Mesothelial cell of epicardium (in vitro differentiated cells): ENCODE data around the gene PPP3R1. TPM values are rescaled to one million over a fixed set of nuclear protein-coding genes. Genes with fewer than 3 reads are reported as not detected.

Source experiments
- DNase-seq, 2 experiments: peaks; one replicate each; pipeline ENCODE4 v3.0.0; 2021; ENCODE audit warnings: low spot score in 2 of 2; ENCODE audit not compliant: unreplicated experiment in 2 of 2
- H3K27ac Mint-ChIP-seq: 2 replicates; pipeline ENCODE4 v1.8.0; 2021; ENCODE audit warnings: mixed read lengths
- H3K27me3 Mint-ChIP-seq: 2 replicates; pipeline ENCODE4 v1.8.0; 2021; ENCODE audit warnings: low read depth, mixed read lengths
- H3K36me3 Mint-ChIP-seq: 2 replicates; pipeline ENCODE4 v1.8.0; 2021; ENCODE audit warnings: mixed read lengths
- H3K4me1 Mint-ChIP-seq: 2 replicates; pipeline ENCODE4 v1.8.0; 2021; ENCODE audit warnings: mixed read lengths
- H3K4me3 Mint-ChIP-seq: 2 replicates; pipeline ENCODE4 v1.8.0; 2021; ENCODE audit warnings: mild to moderate bottlenecking, moderate library complexity, mixed read lengths
- H3K9me3 Mint-ChIP-seq: 2 replicates; pipeline ENCODE4 v1.8.0; 2021; ENCODE audit warnings: mixed read lengths
- CTCF ChIP-seq: fragments of 200-600 bp; sonication (generic); IDR thresholded peaks from one replicate; pipeline ENCODE4 v1.5.0; 2021; ENCODE audit warnings: antibody characterized with exemption; ENCODE audit not compliant: unreplicated experiment
- total RNA-seq: library from RNA; stranded (reverse); gene quantifications from 3 replicates; pipeline ENCODE4 v1.2.1, GENCODE V29; 2021

The PPP3R1 gene
- total RNA-seq, 1 donor from 2014 or later: 62.8 TPM

GRCh38 chr2:68214381-68214780 lies 38.0 kb downstream of the PPP3R1 start:
- TF ChIP-seq CTCF: no peak
- Mint-ChIP-seq H3K4me1 (peaks cover 56% of the 10 kb centered on the region), H3K4me3 (no peak overlapping the region), H3K36me3 (peaks cover 26% of the 10 kb centered on the region), H3K27me3 (no peaks in the 10 kb centered on the region), H3K9me3 (no peaks in the 10 kb centered on the region), H3K27ac (peak overlapping the region; percentile 10)
- DNase-seq: no peak

- no peak for DNase-seq
- Mint-ChIP-seq H3K4me1 (peaks cover 50% of the 10 kb centered on the region), H3K27ac (peak overlapping the region; percentile 66), H3K27me3 (no peaks in the 10 kb centered on the region), H3K36me3 (peaks cover 16% of the 10 kb centered on the region), H3K9me3 (no peaks in the 10 kb centered on the region), H3K4me3 (no peak overlapping the region)
- no peak for TF ChIP-seq CTCF
These were observed 45.5 kb downstream of the PPP3R1 start for GRCh38 chr2:68206793-68207192.

- TF ChIP-seq CTCF: no peak
- H3K27ac Mint-ChIP-seq: peak overlapping the region; percentile 93
- no peak overlapping the region for H3K4me3 Mint-ChIP-seq
- no peaks in the 10 kb centered on the region for H3K9me3 Mint-ChIP-seq
- no peaks in the 10 kb centered on the region for H3K27me3 Mint-ChIP-seq
- H3K4me1 Mint-ChIP-seq: peaks cover 60% of the 10 kb centered on the region
- DNase-seq: no peak
- peaks cover 2% of the 10 kb centered on the region for H3K36me3 Mint-ChIP-seq
These were observed 48.7 kb downstream of the PPP3R1 start for GRCh38 chr2:68203587-68203986.

- peak overlapping the region; percentile 86 for H3K27ac Mint-ChIP-seq
- peaks cover 7% of the 10 kb centered on the region for H3K36me3 Mint-ChIP-seq
- TF ChIP-seq CTCF: no peak
These were observed 52.1 kb downstream of the PPP3R1 start for GRCh38 chr2:68200157-68200787.

GRCh38 chr2:68196120-68196716 lies 56.1 kb downstream of the PPP3R1 start:
- peak overlapping the region; percentile 59 for H3K27ac Mint-ChIP-seq
- H3K36me3 Mint-ChIP-seq: peaks cover 5% of the 10 kb centered on the region
- H3K4me1 Mint-ChIP-seq: peaks cover 46% of the 10 kb centered on the region
- no peaks in the 10 kb centered on the region for H3K27me3 Mint-ChIP-seq
- no peak overlapping the region for H3K4me3 Mint-ChIP-seq
- H3K9me3 Mint-ChIP-seq: no peaks in the 10 kb centered on the region
- peak; percentile 70 for TF ChIP-seq CTCF
- DNase-seq: no peak

More at GRCh38 chr2:68200157-68200787, 52.1 kb downstream of the PPP3R1 start:
- Mint-ChIP-seq H3K4me1 (peaks cover 48% of the 10 kb centered on the region), H3K27me3 (no peaks in the 10 kb centered on the region), H3K9me3 (no peaks in the 10 kb centered on the region), H3K4me3 (no peak overlapping the region)
- DNase-seq: no peak
